Ectodermal cell (in vitro differentiated cells): ENCODE results near the gene TRERF1.
"Not testable (repeated sequence)": the region's sequence is repeated elsewhere in the genome, so short reads cannot be mapped to it uniquely, and the experiment has no call there.

Experiments used
- H3K27ac ChIP-seq: 2 replicates; pipeline ENCODE4 v1.7.0; 2013; ENCODE audit warnings: mild to moderate bottlenecking, low read depth, low read length; ENCODE audit not compliant: insufficient read depth, poor library complexity, severe bottlenecking
- H3K27me3 ChIP-seq: 2 replicates; pipeline ENCODE4 v1.7.0; 2013; ENCODE audit warnings: mild to moderate bottlenecking, low read length; ENCODE audit not compliant: insufficient read depth, control insufficient read depth, poor library complexity, severe bottlenecking
- H3K36me3 ChIP-seq: one replicate; pipeline ENCODE4 v1.7.0; 2013; ENCODE audit warnings: low read length; ENCODE audit not compliant: control insufficient read depth, insufficient read depth
- H3K4me1 ChIP-seq: one replicate; pipeline ENCODE4 v1.7.0; 2013; ENCODE audit warnings: low read length; ENCODE audit not compliant: control insufficient read depth, insufficient read depth
- H3K4me3 ChIP-seq: 2 replicates; pipeline ENCODE4 v1.7.0; 2013; ENCODE audit warnings: low read depth, low read length, control low read depth; ENCODE audit not compliant: insufficient read depth
- H3K9me3 ChIP-seq: 2 replicates; pipeline ENCODE4 v1.7.0; 2013; ENCODE audit warnings: mild to moderate bottlenecking, low read length, moderate library complexity; ENCODE audit not compliant: control insufficient read depth
- WGBS, 2 experiments: methylation state at CpG; one replicate each; pipeline ENCODE4 v1.1.7; 2013; ENCODE audit warnings: missing lambda C conversion rate in 2 of 2; 5-methylcytosine and 5-hydroxymethylcytosine counted together

TRERF1 gene

DNA sequence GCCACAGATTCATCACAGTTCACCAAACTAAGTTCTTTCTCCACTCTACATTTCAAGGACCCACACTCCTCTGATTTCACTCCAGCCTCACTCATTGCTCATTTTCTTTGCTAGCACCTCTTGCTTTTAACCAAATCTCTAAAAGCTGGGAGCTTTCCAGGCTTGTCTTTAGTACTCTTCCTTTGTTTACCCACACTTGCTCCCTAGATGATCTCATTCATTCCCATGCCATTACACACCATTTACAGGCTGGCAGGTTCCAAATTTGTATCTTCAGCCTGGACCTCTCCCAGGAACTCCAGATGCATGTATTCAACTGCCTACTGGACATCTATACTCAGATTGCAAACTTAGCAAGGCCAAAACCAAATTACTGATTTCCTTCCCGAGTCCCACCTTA lies 251.7 kb downstream of the TRERF1 start:
- H3K27me3 ChIP-seq: no peaks in the 10 kb centered on the region
- H3K9me3 ChIP-seq: no peaks in the 10 kb centered on the region
- no peak overlapping the region for H3K27ac ChIP-seq
- H3K36me3 ChIP-seq: no peaks in the 10 kb centered on the region
- no peaks in the 10 kb centered on the region for H3K4me1 ChIP-seq
- 97 to 98% methylated on average over 1 of the region's 1 CpG for WGBS, 2 experiments
- no peak overlapping the region for H3K4me3 ChIP-seq

DNA sequence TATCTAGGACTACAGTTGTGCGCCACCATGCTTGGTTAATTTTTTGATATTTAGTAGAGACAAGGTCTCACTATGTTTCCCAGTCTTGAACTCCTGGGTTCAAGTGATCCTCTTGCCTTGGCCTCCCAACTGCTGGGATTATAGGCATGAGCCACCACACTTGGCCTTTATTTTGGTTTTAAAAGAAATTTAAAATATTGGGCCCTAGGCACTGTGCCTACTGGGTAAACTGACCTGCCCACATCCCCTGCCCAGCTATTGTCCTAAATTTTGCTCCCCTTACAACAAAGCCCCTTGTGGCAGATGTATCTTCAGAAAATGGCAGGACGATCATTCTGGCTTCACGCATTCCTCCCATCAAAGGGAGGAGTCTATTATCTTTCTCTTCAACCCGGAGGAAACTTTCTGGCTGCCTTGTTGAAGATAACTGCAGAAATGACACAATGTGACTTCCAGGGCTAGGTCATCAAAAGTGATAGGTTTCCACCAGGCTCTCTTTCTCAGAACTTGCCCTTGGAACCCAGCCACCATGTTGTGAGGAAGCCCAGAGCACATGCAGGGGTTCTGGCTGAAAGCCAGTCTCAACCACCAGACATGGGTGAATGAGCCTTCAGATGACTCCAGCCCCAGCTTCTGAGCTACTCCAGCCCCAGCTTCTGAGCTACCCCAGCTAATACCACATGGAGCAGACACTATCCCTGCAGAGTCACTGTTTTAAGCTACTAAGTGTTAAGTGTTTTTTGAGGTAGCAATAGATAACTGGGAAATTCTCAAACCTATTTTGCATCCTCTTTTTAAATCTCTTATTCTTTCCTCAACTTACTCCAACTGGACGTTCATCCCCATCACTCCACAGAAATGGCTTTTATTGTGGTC lies 252.4 kb downstream of the TRERF1 start:
- Histone ChIP-seq H3K36me3 (no peaks in the 10 kb centered on the region), H3K4me1 (no peaks in the 10 kb centered on the region), H3K27me3 (no peaks in the 10 kb centered on the region), H3K9me3 (no peaks in the 10 kb centered on the region), H3K4me3 (no peak overlapping the region), H3K27ac (no peak overlapping the region)
- 94% methylated on average over 5 of the region's 5 CpGs for WGBS, 2 experiments

DNA sequence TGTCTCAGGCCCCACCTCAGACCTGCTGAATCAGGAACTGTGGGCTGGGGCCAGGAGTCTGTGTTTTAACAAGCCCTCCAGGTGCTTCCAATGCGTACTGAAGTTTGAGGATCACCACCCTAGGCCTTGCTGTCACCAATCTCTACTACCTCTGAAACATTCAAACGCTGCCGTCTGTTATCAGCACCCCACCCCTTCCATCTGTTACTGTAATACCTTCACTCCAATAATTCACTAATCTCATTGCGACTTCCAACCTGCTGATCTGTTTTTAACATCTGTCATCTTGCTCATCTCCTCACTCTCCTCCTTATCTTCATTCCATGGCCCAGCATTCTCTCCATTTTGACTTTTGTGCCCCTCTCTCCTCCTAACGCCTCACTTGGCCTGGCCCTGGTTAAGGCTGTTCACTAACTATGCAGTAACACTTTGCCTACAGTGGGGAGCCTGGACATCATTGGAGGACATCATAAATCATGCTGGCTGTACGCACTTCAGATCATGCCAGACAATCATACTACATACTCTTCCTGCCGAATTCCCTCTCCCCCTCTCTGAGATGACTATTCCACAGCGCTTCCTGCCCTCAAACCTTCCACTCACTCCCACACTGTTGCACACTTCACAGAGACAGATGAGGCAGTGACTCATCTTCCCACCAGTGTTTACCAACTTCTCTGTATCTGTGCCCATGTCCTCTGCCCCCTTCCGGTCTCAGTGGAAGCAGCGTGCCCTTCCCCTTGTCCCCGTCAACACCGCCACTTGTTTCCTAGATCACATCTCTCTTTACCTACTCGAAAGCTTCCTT lies 254.0 kb downstream of the TRERF1 start:
- Histone ChIP-seq H3K36me3 (no peaks in the 10 kb centered on the region), H3K4me1 (no peaks in the 10 kb centered on the region), H3K9me3 (no peaks in the 10 kb centered on the region), H3K27me3 (no peaks in the 10 kb centered on the region), H3K27ac (no peak overlapping the region), H3K4me3 (no peak overlapping the region)
- WGBS, 2 experiments: 94 to 96% methylated on average over 13 of the region's 13 CpGs

DNA sequence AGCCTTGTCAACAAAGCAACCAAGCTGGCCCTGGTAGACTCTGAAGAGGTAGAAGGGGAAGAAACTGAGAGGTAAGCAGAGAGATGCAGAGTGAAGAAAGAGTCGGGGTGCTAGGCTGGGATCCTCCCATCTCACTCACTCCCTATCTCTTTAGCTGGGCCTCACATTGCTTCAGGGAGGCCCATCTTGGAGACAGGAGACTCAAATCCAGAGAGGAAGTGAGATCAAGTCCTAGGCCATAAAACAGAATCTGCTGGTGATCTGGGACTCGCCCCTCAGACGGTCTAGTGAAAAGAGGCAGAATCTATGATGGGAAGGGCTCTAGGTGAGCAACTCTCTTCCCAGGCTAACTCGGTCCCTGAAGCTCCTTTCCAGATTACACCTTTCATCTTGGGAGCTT lies 256.3 kb downstream of the TRERF1 start:
- H3K4me1 ChIP-seq: no peaks in the 10 kb centered on the region
- H3K27ac ChIP-seq: no peak overlapping the region
- H3K27me3 ChIP-seq: no peaks in the 10 kb centered on the region
- 90 to 96% methylated on average over 4 of the region's 4 CpGs for WGBS, 2 experiments
- H3K36me3 ChIP-seq: no peaks in the 10 kb centered on the region
- H3K9me3 ChIP-seq: no peaks in the 10 kb centered on the region
- H3K4me3 ChIP-seq: no peak overlapping the region

DNA sequence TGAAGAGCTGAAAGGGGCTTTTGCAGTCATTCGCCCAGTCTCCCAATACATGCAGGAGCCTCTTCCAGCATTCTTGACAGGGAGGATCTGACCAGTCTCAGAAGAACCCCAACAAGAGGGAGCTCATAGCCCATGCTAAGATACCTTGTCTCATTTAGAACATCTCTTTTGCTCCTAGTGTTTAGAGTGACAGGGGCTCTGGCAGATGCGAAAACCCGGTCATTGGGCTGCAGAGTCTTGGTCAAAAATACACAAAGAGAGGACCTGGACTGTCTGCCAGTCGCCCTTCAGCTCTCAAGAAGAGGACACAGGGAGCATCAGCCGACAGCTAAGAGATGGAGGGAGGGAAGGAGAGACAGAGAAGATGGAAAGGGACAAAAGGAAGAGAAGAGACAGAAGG lies 257.7 kb downstream of the TRERF1 start:
- H3K27ac ChIP-seq: no peak overlapping the region
- H3K4me1 ChIP-seq: no peaks in the 10 kb centered on the region
- WGBS, 2 experiments: 90 to 96% methylated on average over 5 of the region's 5 CpGs
- H3K4me3 ChIP-seq: no peak overlapping the region
- no peaks in the 10 kb centered on the region for H3K36me3 ChIP-seq
- H3K27me3 ChIP-seq: no peaks in the 10 kb centered on the region
- no peaks in the 10 kb centered on the region for H3K9me3 ChIP-seq

DNA sequence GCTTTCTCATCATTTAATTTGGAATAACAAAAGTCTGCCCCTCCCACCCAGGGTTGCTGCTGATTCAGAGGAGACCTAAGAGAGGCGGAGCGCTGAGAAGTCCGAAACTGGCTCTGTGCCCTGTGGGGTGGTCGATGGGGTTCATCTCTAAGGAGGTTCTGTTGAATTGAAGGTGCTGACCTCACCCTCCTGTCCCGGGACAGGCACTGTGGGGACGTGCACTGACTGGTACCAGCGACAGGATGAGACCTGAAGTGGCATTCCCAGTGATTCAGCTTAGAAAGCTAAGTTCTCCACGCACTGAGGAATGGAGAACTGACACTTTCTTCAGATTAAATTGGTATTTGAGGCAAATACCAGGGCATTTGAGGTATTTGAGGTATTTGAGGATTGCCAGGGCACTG lies 258.2 kb downstream of the TRERF1 start:
- Histone ChIP-seq H3K27ac (no peak overlapping the region), H3K36me3 (no peaks in the 10 kb centered on the region), H3K9me3 (no peaks in the 10 kb centered on the region), H3K27me3 (no peaks in the 10 kb centered on the region), H3K4me1 (no peaks in the 10 kb centered on the region), H3K4me3 (no peak overlapping the region)
- 29 to 33% methylated on average over 8 of the region's 8 CpGs for WGBS, 2 experiments

DNA sequence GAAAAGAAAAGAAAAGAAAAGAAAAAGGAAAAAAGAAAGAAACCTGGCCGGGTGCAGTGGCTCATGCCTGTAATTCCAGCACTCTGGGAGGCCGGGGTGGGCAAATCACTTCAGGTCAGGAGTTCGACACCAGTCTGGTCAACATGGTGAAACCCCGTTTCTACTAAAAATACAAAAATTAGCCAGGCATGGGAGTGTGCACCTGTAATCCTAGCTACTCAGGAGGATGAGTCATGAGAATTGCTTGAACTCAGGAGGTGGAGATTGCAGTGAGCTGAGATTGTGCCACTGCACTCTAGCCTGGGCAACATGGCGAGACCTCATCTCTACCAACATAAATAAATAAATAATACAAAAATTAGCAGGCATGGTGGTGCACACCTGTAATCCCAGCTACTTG lies 259.3 kb downstream of the TRERF1 start:
- WGBS, 2 experiments: 86 to 91% methylated on average over 5 of the region's 5 CpGs
- not testable (repeated sequence) for H3K27me3 ChIP-seq, H3K36me3 ChIP-seq, H3K4me1 ChIP-seq, H3K9me3 ChIP-seq, H3K27ac ChIP-seq, H3K4me3 ChIP-seq

DNA sequence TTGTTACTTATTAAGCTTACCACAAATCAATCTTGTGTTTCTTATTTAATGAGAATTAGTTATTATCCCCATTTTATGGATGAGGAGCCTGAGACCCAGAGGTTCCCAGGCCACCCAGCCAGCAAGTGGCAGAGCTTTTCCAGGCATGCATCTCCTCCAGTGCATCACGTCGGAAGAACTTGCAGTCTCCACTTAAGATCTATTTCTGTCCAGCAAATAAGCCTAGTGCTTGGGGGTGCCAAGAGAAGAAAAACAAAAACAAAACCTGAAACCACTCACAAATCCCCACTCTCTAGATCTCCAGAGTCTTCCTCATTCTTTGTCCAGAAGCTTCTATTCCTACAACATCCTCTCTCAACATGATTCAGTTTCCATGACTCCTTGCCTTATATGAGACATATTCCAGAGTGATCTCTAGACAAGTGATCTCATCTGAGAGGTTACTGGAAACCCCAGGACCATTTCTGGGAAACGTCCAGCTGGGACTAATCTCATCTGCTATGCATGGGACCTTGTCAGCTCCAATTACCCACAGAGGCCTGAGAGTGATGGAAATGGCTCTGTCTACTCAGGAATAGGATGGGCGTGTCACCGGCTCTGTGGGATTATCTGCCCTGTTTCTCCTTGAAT lies 261.1 kb downstream of the TRERF1 start:
- 84 to 86% methylated on average over 5 of the region's 5 CpGs for WGBS, 2 experiments
- Histone ChIP-seq H3K36me3 (no peaks in the 10 kb centered on the region), H3K9me3 (no peaks in the 10 kb centered on the region), H3K27me3 (no peaks in the 10 kb centered on the region), H3K27ac (no peak overlapping the region), H3K4me1 (peaks cover 3% of the 10 kb centered on the region), H3K4me3 (no peak overlapping the region)

DNA sequence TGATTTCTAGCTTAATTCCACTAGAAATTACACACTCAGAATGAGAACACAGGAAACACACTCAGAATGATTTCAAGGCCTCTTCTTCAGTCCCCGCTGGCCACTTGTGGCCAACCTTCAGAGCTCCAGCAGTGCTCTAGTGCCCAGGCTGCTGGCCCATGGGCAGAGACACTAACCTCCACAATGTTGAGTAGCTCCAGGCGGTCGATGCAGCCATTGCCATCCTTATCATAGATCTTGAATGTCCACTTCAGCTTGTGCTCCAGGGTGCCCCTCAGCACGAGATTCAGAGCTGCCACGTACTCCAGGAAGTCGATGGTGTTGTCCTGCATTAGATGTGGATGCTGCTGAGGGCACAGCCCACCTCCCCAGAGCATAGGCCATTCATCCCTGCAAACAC lies 263.3 kb downstream of the TRERF1 start:
- peaks cover 8% of the 10 kb centered on the region for H3K4me1 ChIP-seq
- no peaks in the 10 kb centered on the region for H3K27me3 ChIP-seq
- H3K4me3 ChIP-seq: no peak overlapping the region
- H3K27ac ChIP-seq: no peak overlapping the region
- no peaks in the 10 kb centered on the region for H3K9me3 ChIP-seq
- no peaks in the 10 kb centered on the region for H3K36me3 ChIP-seq
- WGBS, 2 experiments: 92 to 94% methylated on average over 6 of the region's 6 CpGs

DNA sequence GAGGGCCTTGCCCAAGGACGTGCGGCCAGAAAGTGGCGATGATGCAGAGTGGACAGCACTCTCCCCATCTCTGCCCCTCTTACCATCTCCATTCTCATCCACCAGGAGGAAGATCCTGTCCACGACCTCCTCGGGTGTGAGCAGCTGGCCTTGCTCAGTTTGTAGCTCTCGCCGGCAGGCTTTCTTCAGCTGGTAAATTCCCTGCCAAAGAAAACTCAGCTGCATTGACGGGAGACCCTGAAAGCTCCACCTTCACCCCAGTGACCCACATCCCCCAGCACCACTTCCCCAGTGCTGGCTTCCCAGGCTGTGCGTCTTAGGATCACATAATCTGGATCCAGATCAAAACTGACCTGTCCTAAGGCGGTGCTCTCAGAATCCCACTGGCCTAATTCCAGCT lies 266.1 kb downstream of the TRERF1 start:
- Histone ChIP-seq H3K27ac (no peak overlapping the region), H3K36me3 (no peaks in the 10 kb centered on the region), H3K4me1 (peaks cover 8% of the 10 kb centered on the region), H3K27me3 (no peaks in the 10 kb centered on the region), H3K4me3 (no peak overlapping the region), H3K9me3 (no peaks in the 10 kb centered on the region)
- WGBS, 2 experiments: 73 to 76% methylated on average over 10 of the region's 10 CpGs
